A673 (cell line): ENCODE data around the gene KIRREL3.

Source experiments
- CTCF ChIP-seq: fragments of 300-800, 200-600 bp; sonication (generic); conservative IDR thresholded peaks from 2 replicates; pipeline ENCODE4 v1.5.1; 2017; ENCODE audit warnings: low read depth, mild to moderate bottlenecking, antibody characterized with exemption, low read length, moderate library complexity, mixed read lengths
- EZH2 ChIP-seq: fragments of 200-600 bp; sonication (generic); IDR thresholded peaks from 2 replicates; pipeline ENCODE4 v1.6.1; 2017; ENCODE audit warnings: borderline replicate concordance, low read depth, mild to moderate bottlenecking, mixed read lengths, antibody characterized with exemption, low read length; ENCODE audit not compliant: poor library complexity, severe bottlenecking

GRCh38 chr11:126587541-126587940 lies 413.0 kb downstream of the KIRREL3 start:
- TF ChIP-seq CTCF, result no peak
- TF ChIP-seq EZH2, result no peak
